ENCODE results near the gene BBS12.

The BBS12 gene

DNA sequence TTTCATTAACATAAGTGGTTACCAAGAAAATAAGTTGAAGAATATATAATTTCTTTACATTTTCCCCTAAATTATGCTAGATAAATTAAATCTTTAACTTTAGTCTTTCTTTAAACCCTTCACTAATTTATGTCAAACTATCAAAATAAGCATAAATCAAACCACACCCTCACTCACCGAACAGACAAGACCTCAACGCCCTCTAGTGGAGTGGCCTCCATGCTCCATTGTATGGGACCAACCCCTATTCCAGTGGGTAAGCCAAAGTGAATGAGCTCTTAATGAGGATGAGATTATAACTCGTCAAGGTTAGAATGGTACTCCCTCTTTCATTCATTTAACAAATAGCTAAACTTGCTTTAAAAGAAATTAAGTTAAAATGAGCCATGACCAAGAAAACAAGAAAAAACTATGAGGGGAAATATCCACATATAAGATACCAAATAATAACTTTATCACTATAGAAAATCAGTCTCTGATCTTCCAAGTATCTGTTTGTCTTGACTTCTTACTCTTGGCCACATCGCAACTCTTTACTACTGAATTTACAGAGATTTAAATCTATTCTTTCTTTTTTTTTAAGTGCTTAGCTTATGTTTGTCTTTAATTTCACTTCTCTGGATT is 15.6 kb upstream of the BBS12 start:
- DNase-seq, result peak; percentile 81

DNA sequence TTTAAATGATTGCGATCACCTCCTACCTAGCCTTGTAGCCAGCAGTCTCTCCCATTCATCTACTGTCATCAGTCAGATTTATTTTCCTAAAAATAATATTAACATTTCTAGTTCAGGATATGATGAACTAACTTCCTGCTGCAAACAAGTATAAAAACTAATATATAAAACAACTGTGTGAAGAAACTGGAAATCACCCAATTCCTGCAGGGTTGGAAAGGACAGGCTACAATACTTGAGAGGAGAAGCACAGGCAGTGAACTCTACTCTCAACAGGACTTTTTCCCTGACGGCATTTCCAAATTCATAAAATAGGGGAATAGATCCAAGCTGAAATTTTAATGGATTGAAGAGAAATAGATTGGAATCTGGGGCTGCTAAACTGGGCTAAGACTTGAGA is 14.2 kb upstream of the BBS12 start:
- DNase-seq, result no peak

DNA sequence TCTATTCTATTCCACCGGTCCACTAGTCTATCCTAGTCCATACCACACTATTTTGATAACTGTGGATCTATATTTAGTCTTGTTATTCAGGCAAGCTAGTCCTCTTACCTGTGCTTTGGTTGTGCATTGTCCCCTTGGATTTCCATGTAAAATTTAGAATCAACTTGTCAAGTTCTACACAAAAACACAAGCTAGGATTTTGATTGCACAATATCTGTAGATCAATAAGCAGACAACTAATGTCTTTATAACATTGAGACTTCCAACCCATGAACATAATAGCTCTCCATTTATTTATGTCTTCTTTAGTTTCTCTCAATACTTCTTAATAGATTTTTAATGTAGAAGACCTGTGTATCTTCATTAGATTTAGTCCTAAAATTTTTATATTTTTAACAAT is 10.2 kb upstream of the BBS12 start:
- DNase-seq, result no peak

DNA sequence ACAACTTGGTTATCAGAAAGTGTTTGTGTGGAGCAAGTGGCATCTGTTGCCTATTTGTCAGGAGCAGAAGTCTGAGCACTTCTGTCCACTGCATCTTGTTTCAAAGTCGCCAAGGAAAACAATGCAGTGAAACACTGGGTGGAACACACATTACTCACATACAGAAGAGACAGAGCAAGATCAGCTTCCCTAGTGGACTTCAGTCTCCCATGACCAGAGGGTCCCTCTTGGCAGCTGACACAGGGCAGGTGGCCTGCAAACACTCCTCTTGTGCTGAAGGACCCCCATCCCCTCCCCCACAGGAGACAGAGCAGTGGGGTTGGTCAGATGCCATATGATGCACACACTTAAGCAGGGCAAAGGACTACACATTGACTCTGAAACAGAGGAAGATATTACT is 3.6 kb upstream of the BBS12 start:
- no peak for DNase-seq

DNA sequence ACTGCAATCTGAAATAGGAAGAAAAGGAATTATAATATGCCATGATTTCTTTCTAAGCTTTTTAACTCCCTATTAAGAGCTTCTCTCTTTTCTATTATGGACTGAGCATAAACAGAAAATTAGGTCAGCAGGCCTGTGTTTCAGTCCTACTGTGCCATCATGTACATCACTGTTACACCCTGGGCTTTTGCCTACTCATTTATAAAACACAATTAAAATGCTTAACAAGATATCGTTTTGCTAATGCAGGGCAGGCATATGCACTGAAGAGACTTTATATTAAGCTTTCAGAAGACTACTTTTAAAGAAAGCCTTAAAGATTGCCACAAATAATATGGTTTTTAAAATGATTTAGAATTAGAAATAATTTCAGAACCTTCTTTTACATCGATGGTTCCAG is 828 bp upstream of the BBS12 start:
- DNase-seq, result no peak

DNA sequence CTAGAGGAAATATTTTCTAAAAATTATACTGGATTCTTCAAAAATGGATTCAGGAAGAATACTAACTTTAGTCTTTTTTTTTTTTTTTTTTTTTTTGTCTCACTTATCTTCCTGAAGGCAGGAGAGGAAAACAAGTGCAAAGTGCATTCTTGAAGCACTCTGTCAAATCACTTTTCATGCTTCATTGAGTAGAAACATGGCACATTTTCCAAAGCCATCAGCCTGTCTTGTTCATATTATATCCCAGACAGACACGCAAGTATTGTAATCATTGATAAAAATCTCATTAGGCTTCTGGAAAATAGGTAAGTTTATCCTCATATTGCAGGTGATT is 1.2 kb downstream of the BBS12 start:
- no peak for DNase-seq

DNA sequence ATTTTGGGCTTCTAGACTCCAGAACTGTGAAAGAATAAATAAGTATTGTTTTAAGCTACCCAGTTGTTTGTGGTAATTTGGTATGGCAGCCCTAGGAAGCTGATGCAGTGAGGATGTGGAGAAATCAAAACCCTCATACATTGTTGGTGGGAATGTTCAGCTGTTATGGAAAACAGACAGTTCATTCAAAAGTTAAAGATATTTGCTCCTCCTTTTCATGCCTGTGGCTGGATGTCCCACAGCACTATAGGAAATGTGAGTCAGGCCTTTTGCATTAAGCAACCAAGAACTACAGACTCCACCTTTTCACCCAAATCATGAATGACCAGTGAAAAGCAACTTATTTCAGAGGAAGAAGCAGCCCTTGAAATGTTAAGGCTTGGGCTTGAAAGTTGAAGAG is 6.7 kb downstream of the BBS12 start:
- DNase-seq, result no peak

DNA sequence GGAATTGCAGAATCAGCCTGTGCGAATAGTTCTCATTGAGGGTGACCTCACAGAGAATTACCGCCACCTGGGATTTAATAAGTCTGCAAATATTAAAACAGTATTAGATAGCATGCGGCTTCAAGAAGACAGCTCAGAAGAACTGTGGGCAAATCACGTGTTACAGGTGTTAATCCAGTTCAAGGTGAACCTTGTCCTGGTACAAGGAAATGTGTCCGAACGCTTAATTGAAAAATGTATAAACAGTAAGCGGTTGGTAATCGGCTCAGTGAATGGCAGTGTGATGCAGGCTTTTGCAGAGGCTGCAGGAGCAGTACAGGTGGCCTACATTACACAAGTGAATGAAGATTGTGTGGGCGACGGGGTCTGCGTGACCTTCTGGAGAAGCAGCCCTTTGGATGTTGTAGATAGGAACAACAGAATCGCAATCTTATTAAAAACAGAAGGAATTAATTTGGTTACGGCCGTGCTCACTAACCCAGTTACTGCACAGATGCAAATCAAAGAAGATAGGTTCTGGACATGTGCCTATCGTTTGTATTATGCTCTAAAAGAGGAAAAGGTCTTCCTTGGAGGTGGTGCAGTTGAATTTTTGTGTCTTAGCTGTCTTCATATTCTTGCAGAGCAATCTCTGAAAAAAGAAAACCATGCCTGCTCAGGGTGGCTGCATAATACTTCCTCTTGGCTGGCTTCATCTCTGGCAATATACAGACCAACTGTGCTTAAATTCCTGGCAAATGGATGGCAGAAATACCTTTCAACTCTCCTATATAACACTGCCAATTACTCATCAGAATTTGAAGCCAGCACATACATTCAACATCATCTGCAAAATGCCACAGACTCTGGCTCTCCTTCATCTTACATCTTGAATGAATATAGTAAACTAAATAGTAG is 10.7 kb downstream of the BBS12 start:
- DNase-seq, result no peak

DNA sequence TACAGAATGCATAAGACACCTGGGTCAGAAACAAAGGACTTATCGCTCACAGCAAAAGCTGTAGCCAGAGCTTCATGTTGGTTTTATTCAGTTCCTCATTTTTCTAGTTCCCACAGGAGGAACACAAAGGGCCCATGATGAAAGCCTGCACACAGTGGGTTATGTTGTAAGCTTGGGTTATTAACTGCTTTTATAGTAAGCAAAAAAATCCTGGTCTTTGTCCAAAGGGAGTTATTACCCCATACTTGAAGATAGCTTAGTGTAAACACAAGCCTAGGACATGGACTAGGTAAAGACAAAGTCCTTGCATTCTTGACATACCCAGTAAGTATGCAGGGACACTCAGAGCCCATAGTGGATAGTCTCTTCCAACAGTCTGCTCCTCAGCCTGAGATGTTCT is 11.7 kb downstream of the BBS12 start:
- no peak for DNase-seq

DNA sequence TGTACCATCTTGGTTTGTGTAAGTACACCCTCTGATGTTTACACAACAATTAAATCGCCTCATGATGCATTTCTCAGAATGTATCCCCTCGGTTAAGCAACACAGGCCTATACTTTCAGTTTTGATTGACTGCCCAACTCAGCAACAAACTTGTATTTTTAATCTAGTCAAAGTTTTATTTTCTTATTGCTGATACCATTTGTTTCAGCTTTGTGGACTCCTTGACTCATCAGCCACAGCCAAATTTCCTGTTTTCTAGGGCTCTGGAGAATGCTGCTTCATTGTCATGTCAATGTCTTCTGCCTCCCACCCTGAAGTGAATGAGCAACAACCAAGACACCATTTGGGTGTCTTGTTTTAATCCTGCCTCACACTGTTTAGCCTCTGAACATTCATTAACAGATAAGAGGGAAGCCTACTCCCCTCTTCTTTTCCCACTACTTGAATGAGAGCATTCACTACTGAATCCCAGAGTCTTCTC is 14.0 kb downstream of the BBS12 start:
- DNase-seq, result no peak

DNA sequence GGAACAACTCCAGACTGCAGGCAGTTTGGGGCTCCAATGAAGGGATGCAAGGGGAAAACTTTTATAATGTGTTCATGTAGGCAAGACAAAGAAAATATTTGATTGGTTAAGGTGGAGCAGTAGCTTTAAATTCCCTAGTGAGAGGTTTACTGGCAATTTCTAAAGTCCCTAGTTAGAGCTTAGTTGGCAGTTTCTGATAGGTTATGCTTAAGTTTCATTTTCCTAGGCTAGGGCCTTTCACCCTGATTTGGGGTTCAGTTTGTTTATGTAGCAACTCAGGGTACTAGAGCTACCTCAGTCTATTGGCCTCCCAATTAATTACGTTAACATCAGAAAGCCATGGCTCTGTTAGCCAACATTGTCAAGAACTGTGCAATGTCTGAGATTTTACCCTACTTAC is 14.6 kb downstream of the BBS12 start:
- no peak for DNase-seq

DNA sequence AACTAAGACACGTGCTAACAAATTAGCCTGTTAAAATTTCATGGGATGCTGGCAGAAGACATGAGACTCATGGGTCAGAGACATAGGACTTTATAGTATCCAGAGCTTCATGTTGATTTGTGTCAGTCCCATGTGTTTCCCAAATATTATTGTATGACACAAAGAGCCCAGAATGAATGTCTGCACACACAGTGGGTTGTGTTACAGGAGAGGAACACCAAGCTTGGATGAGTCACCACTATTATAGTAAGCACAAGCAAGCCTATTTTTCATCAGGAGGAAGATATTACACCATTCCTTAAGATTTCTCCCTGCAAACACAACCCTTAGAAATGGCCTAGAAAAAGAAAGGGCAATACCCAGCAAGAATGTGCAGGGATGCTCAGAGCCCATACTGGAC is 15.4 kb downstream of the BBS12 start:
- no peak for DNase-seq

DNA sequence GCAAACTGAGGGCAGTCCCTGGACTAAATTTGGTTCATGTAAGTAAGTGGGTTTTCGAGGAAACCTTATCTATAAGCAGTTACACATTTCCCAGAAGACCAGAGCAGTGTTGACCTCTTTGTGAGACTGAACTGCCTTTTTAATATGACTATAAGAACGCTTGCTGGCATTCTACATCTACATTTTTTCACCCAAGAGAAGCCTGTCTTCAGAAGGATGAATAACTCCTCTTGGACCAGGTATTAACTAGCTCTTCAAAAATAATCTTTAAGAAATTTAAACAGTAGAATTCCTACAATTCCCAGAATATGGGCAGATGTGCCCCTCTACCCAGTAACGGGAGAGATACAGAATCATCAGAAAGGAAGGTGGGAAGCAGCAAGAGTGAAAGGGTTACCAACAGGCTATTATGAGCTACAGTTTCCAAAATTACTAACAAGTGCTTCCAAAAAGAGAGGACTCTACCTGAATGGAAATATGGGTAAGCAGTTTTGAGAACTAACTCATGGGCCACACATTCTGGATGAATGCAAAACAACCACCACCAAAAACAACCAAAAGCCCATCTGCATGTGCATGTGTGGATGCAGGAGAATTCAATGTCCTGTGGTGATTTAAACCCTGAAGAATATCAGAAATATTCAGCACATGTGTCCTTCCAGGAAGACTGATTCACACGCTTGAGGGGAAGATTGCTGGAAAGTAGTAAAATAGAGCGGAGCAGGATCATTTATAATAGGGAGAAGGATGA is 17.4 kb downstream of the BBS12 start:
- no peak for DNase-seq

DNA sequence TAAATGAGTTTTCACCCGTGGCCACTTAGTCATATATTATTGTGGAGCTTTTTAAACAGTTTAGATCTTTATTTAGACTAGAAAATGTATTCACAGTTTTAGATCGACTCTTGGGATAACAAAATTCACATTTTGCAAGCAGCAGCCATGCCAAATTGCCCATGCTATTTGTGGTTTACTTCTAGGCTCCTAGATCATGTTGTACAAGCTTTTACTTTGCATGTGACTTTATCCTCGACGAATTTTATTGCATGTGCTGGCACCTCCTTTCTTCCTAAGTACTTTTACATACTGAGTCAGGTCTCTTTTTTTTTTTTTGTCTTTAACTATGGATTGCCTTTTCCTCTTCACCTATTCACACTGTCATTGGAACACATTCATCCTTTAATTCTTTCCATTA is 23.2 kb downstream of the BBS12 start:
- DNase-seq, result no peak

DNA sequence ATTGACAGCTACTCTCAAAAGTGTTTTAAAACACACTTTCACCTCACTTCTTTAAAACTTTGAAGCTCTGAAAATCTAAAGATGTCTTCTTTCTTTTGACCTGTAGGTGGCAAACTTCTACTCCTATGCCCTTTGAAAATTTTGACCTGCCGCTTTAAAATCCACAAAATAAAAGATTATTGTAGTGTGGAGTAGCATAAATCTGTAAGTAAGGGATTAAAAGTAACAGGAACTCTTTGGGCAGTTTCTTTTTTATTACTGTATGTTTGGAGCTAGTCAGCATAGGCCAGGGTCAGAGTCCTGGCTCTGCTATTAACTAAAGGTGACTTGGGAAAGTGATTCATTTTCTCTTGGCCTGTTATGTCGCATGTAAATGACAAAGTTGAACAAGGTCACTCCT is 25.5 kb downstream of the BBS12 start:
- DNase-seq, result no peak

DNA sequence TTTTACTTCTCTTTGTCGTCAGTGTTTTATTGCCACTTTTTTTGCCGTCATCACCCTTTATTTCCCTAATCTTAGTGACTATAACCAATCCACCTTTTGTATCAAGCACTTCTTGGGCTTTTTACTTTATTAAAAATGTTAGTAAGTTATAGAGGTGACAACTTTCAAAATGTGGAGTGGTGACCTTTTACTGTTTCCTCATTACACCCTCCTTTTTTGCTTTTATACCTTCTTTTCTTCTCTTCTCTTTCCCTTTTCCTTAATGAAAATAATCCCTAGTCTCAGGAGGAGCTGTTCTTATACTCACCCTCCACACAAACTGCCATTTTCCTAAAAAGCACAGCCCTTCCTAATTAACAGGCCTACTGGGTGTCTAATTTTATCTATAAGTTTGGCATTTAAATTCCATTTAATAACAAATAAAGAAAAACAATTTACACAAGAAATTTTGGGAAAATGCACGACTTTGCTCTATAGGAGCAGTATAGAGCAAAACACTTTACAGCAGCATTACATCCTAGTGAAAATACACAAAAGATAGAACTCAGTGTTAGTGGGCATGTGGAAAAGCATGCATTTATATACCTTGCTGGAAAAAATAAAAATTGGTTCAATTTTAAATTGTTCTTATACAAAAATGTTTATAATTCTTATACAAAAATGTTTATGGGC is 27.3 kb downstream of the BBS12 start:
- no peak for DNase-seq

DNA sequence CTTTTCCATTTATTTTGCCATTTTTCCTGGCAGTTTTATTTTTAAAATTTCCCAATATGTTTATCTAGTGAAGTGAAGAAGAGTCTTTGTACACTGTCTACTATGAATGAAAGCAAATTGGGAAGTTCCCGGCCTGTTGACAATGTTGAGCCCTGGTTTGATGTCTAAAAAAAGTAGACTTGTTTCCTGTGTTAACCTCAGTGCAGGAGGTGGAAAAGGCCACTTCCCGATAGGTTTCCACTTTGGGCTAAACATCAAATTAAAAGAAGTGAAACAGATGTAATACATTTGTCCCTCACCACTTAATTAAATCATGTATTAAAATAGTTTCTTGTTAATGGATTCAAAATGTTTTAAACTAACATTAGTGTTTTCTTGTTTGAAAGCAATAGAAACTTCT is 30.0 kb downstream of the BBS12 start:
- DNase-seq, result no peak

DNA sequence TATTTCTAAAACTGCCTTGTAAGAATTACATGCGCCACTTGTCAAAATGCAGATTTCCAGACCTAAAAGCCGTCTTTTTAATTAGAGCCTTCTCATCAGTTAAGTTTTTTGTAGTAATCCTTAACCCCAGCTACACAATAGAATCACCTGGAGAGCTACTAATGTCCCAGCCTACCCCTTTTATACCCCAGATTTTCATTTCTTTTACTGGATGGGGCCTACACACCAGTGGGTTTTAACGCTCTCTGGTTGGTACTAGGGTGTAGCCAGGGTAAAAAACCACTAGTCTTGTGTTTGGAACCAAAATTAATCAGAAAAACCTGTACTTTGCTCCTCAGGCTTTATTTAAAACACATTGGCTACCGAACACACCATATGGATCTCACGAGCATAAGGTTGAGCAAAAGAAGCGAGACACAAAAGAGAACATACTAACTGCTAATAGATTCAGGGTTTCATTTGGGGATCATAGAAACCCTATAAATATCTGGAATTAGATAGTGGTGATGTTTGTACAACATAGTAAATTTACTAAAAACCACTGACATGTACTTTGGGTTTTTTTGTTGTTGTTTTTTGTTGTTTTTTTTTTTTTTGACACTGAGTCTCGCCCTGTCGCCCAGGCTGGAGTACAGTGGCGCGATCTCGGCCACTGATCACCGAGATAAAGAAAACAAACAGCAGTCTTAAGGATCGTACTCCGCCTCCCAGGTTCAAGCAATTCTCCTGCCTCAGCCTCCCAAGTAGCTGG is 30.6 kb downstream of the BBS12 start:
- DNase-seq, result no peak

DNA sequence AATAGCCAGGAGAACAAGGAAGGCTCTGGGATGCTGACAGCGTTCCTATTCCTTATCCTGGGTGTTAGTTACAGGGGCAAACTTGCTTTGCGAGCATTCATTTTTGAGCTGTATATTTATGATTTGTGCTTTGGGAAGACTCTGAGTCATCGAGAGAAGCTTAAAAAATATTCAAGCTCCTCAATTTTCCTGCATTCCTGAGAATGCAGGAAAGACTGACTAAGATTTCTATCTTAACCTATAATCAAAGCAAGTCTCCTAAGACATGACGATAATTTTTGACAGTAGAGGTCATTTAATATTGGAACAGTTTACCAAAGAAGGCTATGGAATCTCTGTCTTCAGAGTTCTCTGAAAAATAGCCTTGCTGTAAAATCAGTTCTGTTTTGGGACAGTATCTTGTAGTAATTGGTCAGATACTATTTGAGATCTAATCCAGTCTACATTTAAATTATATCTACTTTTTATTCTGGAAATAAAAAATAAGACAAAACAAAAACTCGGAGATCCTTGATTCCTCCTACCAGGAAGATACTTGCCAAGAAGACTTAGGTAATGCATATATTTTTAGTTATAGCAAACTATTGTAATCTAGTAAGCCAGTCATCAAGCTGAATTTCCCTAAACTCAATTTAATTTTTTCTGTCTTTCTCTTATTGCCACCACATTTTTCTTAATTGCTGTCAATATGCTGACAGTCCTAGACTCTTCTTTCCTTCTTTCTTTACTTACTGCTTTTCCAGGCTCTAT is 31.7 kb downstream of the BBS12 start:
- DNase-seq, result no peak

DNA sequence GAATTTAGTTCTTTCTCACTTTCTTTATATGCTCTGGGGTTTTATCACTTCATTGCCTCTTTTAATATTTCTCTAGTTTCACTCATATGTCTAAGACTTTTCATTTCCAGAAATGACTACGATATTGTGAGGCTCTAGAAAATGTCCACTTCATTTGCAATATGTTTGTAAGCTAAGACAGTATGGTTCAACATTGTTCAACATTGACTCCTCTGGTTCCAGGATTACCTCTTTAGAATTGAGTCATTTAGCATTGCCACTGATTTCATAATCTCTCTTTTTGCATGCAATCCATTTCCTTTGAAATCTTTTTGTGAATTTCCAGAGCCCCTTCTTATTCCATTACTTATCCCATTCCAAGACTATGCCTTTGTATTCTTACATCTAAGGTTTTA is 32.3 kb downstream of the BBS12 start:
- no peak for DNase-seq

DNA sequence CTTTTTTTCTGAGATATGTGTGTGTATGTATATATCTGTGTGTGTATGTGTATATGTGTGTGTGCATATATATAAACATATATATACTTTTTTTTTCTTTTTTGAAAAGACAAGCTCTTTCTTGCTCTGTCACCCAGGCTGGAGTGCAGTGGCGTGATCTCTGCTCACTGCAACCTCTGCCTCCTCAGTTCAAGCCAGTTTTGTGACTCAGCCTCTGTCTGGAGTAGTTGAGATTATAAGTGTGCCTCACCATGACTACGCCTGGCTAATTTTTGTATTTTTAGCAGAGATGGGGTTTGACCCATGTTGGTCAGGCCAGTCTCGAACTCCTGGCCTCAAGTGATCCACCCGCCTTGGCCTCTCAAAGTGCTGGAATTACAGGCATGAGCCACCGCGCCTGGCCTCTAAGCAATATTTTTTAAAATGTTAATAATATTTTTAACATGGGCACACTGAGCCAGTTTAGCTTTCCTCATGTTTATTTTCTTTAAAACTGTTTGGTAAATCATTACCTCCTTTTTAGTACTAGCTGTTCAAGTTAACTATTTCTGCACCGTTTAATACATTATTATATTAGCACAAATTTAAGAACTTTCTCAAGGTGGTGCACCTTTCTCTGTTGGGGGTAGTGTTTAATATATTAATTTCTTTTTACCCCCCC is 33.3 kb downstream of the BBS12 start:
- DNase-seq, result no peak
